ENCODE measurements around the gene HOXB8. TPM values are rescaled to one million over a fixed set of nuclear protein-coding genes. Genes with fewer than 3 reads are reported as not detected.
A peak's percentile ranks its signal among the peaks of the same experiment; 100 is the strongest.

HOXB8 gene
- total RNA-seq, 1 donor from 2014 or later = not detected

- Mint-ChIP-seq H3K4me3 (no peak overlapping the region), H3K27ac (no peak overlapping the region), H3K9me3 (peaks cover 6% of the 10 kb centered on the region)
These were observed 27.2 kb upstream of the HOXB8 start for GRCh38 chr17:48642059-48642842.

GRCh38 chr17:48641541-48642058, 26.5 kb upstream of the HOXB8 start:
- no peak overlapping the region for H3K9ac ChIP-seq
- no peaks in the 10 kb centered on the region for H3F3A ChIP-seq (ENCODE audit: low read depth)
- no peaks in the 10 kb centered on the region for H3K9me3 ChIP-seq (ENCODE audit: low read depth)
- no peak overlapping the region for H3K27ac ChIP-seq
- H3K36me3 ChIP-seq = no peaks in the 10 kb centered on the region
- H3K4me3 ChIP-seq = no peak overlapping the region
- peak; percentile 40 for DNase-seq (ENCODE audit: low spot score)
- no peak overlapping the region for H3K4me3 Mint-ChIP-seq
- no peak overlapping the region for H3K27ac Mint-ChIP-seq
- TF ChIP-seq CTCF (IDR thresholded peaks at IDR 0.05) (peak; percentile 23), EZH2phosphoT487 (IDR thresholded peaks at IDR 0.05) (no peak), EZH2 (IDR thresholded peaks at IDR 0.05) (no peak)
- H3K4me1 ChIP-seq = no peaks in the 10 kb centered on the region
- H3K4me1 Mint-ChIP-seq = peaks cover 2% of the 10 kb centered on the region
- peaks cover 100% of the 10 kb centered on the region for H3K27me3 ChIP-seq
- peaks cover 94% of the 10 kb centered on the region for H3K27me3 Mint-ChIP-seq (ENCODE audit: insufficient read depth, low read depth)
- no peaks in the 10 kb centered on the region for H3K79me2 ChIP-seq (ENCODE audit: low read depth)
- H2AFZ ChIP-seq (replicated peaks) = no peak overlapping the region
- H3K9me3 Mint-ChIP-seq = peaks cover 8% of the 10 kb centered on the region
- no peak overlapping the region for H3K4me2 ChIP-seq
- peaks cover 2% of the 10 kb centered on the region for H3K36me3 Mint-ChIP-seq
- peaks cover 77% of the 10 kb centered on the region for H4K20me1 ChIP-seq (ENCODE audit: low read depth)

More at GRCh38 chr17:48642059-48642842, 27.2 kb upstream of the HOXB8 start:
- Histone ChIP-seq H3K9me3 (ENCODE audit: low read depth) (no peaks in the 10 kb centered on the region), H3K79me2 (ENCODE audit: low read depth) (no peaks in the 10 kb centered on the region), H3F3A (ENCODE audit: low read depth) (no peaks in the 10 kb centered on the region), H3K4me1 (no peaks in the 10 kb centered on the region), H3K27me3 (peaks cover 100% of the 10 kb centered on the region), H2AFZ (replicated peaks) (no peak overlapping the region), H3K36me3 (no peaks in the 10 kb centered on the region), H4K20me1 (ENCODE audit: low read depth) (peaks cover 78% of the 10 kb centered on the region), H3K4me3 (no peak overlapping the region), H3K4me2 (no peak overlapping the region), H3K27ac (no peak overlapping the region), H3K9ac (no peak overlapping the region)
- H3K27me3 Mint-ChIP-seq (ENCODE audit: insufficient read depth, low read depth) = peaks cover 90% of the 10 kb centered on the region
- peak; percentile 48 for DNase-seq (ENCODE audit: low spot score)
- H3K4me1 Mint-ChIP-seq = no peaks in the 10 kb centered on the region
- H3K36me3 Mint-ChIP-seq = peaks cover 2% of the 10 kb centered on the region
- no peak for TF ChIP-seq CTCF (IDR thresholded peaks at IDR 0.05)
- peak; percentile 94 for TF ChIP-seq EZH2 (IDR thresholded peaks at IDR 0.05)
- TF ChIP-seq EZH2phosphoT487 (IDR thresholded peaks at IDR 0.05) = peak; percentile 97

GRCh38 chr17:48640858-48641180, 25.7 kb upstream of the HOXB8 start:
- Histone ChIP-seq H3K36me3 (no peaks in the 10 kb centered on the region), H2AFZ (replicated peaks) (no peak overlapping the region), H3K79me2 (ENCODE audit: low read depth) (no peaks in the 10 kb centered on the region), H3K4me1 (no peaks in the 10 kb centered on the region), H3K27me3 (peaks cover 100% of the 10 kb centered on the region), H3K4me2 (no peak overlapping the region), H3K9me3 (ENCODE audit: low read depth) (no peaks in the 10 kb centered on the region), H3K4me3 (no peak overlapping the region), H3K9ac (no peak overlapping the region), H4K20me1 (ENCODE audit: low read depth) (peaks cover 74% of the 10 kb centered on the region), H3F3A (ENCODE audit: low read depth) (no peaks in the 10 kb centered on the region), H3K27ac (no peak overlapping the region)
- peaks cover 95% of the 10 kb centered on the region for H3K27me3 Mint-ChIP-seq (ENCODE audit: insufficient read depth, low read depth)
- no peak overlapping the region for H3K27ac Mint-ChIP-seq
- DNase-seq (ENCODE audit: low spot score) = no peak
- peaks cover 2% of the 10 kb centered on the region for H3K4me1 Mint-ChIP-seq
- no peak for TF ChIP-seq EZH2phosphoT487 (IDR thresholded peaks at IDR 0.05)
- no peak for TF ChIP-seq CTCF (IDR thresholded peaks at IDR 0.05)
- TF ChIP-seq EZH2 (IDR thresholded peaks at IDR 0.05) = no peak
- no peak overlapping the region for H3K4me3 Mint-ChIP-seq
- peaks cover 2% of the 10 kb centered on the region for H3K36me3 Mint-ChIP-seq
- peaks cover 8% of the 10 kb centered on the region for H3K9me3 Mint-ChIP-seq
